KMS-11 (cell line): Measurements from ENCODE around the gene ZFAND3.

Experiments
- H2AFZ ChIP-seq: fragments of 200-600 bp; sonication (generic); 2 replicates; pipeline ENCODE4 v1.6.1; 2016; ENCODE audit warnings: antibody characterized with exemption, mixed run types, low read depth
- H3K27ac ChIP-seq: fragments of 200-600 bp; sonication (generic); 2 replicates; pipeline ENCODE4 v1.6.1; 2016; ENCODE audit warnings: mild to moderate bottlenecking, mixed run types
- H3K27me3 ChIP-seq: fragments of 200-600 bp; sonication (generic); 2 replicates; pipeline ENCODE4 v1.6.1; 2017; ENCODE audit warnings: mild to moderate bottlenecking, low read depth, mixed run types, moderate library complexity; ENCODE audit not compliant: insufficient read depth
- H3K36me3 ChIP-seq: fragments of 200-600 bp; sonication (generic); 2 replicates; pipeline ENCODE4 v1.6.1; 2017; ENCODE audit warnings: mild to moderate bottlenecking, mixed run types; ENCODE audit not compliant: insufficient read depth
- H3K4me1 ChIP-seq: fragments of 200-600 bp; sonication (generic); 2 replicates; pipeline ENCODE4 v1.6.1; 2016; ENCODE audit warnings: mild to moderate bottlenecking, low read depth, mixed run types; ENCODE audit not compliant: poor library complexity, severe bottlenecking
- H3K4me2 ChIP-seq: fragments of 200-600 bp; sonication (generic); 2 replicates; pipeline ENCODE4 v1.7.0; 2016; ENCODE audit warnings: mild to moderate bottlenecking, mixed run types
- H3K4me3 ChIP-seq: fragments of 200-600 bp; sonication (generic); IDR thresholded peaks from 2 replicates; pipeline ENCODE4 v1.6.1; 2017; ENCODE audit warnings: low read depth, low read length, mixed read lengths; ENCODE audit not compliant: insufficient read depth
- H3K79me2 ChIP-seq: fragments of 200-600 bp; sonication (generic); 2 replicates; pipeline ENCODE4 v1.6.1; 2016; ENCODE audit warnings: low read depth, mixed run types; ENCODE audit not compliant: insufficient read depth
- H3K9ac ChIP-seq: fragments of 200-600 bp; sonication (generic); 2 replicates; pipeline ENCODE4 v1.6.1; 2016; ENCODE audit warnings: mild to moderate bottlenecking, mixed run types
- H4K20me1 ChIP-seq: fragments of 200-600 bp; sonication (generic); 2 replicates; pipeline ENCODE4 v1.6.1; 2016; ENCODE audit warnings: mild to moderate bottlenecking, mixed run types; ENCODE audit not compliant: insufficient read depth
- TF ChIP-seq, protein P1 (sequence below): fragments of 200-600 bp; sonication (generic); conservative IDR thresholded peaks from 2 replicates; pipeline ENCODE4 v1.6.1; 2017; ENCODE audit warnings: low read depth, mild to moderate bottlenecking, antibody characterized with exemption, low read length, moderate library complexity, mixed read lengths

The ZFAND3 gene

DNA sequence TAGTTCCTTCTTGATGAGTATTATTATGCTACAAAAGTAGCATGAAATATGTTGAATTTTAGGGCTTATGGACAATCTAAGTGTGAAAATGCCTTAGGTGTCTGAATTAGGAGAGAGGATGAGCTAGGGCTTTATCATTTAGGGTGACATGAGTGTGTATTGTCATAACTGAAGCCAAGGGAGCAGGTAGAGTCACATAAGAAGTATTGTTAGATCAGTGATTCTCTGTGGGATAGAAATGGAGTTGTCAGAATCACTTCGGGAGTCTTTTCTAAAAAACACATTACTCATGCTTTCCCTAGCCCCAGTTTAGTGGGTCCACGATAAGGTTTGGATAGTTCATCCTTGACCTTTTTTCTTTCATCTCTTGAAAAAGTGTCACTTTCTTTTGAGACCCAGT, 16.4 kb downstream of the ZFAND3 start:
- no peaks in the 10 kb centered on the region for H3K36me3 ChIP-seq
- H3K4me1 ChIP-seq, result peaks cover 23% of the 10 kb centered on the region
- H2AFZ ChIP-seq, result no peak overlapping the region
- H4K20me1 ChIP-seq, result 0 out of 2 replicates have a peak, but pooled peaks cover 3% of the 10 kb centered on the region
- H3K27ac ChIP-seq, result no peak overlapping the region
- peaks cover 38% of the 10 kb centered on the region for H3K79me2 ChIP-seq
- TF ChIP-seq, protein P1, sequence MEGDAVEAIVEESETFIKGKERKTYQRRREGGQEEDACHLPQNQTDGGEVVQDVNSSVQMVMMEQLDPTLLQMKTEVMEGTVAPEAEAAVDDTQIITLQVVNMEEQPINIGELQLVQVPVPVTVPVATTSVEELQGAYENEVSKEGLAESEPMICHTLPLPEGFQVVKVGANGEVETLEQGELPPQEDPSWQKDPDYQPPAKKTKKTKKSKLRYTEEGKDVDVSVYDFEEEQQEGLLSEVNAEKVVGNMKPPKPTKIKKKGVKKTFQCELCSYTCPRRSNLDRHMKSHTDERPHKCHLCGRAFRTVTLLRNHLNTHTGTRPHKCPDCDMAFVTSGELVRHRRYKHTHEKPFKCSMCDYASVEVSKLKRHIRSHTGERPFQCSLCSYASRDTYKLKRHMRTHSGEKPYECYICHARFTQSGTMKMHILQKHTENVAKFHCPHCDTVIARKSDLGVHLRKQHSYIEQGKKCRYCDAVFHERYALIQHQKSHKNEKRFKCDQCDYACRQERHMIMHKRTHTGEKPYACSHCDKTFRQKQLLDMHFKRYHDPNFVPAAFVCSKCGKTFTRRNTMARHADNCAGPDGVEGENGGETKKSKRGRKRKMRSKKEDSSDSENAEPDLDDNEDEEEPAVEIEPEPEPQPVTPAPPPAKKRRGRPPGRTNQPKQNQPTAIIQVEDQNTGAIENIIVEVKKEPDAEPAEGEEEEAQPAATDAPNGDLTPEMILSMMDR, result no peak
- no peak overlapping the region for H3K9ac ChIP-seq
- H3K27me3 ChIP-seq, result no peaks in the 10 kb centered on the region
- H3K4me2 ChIP-seq, result no peak overlapping the region
- H3K4me3 ChIP-seq, result no peak overlapping the region

DNA sequence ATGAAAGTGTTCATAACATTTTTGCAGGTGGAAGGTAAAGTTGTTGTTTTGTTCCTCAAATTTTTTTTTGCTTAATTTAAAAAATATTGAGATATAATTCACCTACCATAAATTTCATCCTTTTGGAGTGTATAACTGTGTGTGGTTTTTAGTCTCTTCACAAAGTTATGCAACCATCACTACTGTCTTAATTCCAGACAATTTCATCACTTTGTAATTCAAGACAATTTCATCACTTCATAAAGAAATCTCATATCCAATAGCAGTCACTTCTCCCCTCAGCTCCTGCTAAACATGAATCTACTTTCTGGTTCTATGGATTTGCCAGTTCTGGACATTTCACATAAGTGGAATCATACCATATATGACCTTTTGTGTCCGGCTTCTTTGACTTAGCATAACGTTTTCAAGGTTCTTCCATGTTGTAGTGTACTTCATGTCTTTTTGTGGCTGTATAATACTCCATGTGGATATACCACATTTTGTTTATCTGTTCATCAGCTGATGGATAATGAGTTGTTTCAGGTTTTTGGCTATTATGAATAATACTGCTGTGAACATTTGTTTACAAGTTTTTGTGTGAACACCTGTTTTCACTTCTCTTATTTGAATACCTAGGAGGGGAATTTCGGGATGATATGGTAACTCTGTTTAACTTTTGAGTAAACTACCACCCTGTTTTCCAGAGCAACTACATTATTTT, 18.8 kb downstream of the ZFAND3 start:
- Histone ChIP-seq H2AFZ (no peak overlapping the region), H3K27me3 (no peaks in the 10 kb centered on the region), H3K4me1 (peaks cover 33% of the 10 kb centered on the region), H3K4me3 (no peak overlapping the region), H3K9ac (no peak overlapping the region), H3K27ac (no peak overlapping the region), H3K4me2 (no peak overlapping the region), H3K36me3 (no peaks in the 10 kb centered on the region), H4K20me1 (0 out of 2 replicates have a peak, but pooled peaks cover 3% of the 10 kb centered on the region), H3K79me2 (peaks cover 50% of the 10 kb centered on the region)
- TF ChIP-seq, protein P1, result no peak

DNA sequence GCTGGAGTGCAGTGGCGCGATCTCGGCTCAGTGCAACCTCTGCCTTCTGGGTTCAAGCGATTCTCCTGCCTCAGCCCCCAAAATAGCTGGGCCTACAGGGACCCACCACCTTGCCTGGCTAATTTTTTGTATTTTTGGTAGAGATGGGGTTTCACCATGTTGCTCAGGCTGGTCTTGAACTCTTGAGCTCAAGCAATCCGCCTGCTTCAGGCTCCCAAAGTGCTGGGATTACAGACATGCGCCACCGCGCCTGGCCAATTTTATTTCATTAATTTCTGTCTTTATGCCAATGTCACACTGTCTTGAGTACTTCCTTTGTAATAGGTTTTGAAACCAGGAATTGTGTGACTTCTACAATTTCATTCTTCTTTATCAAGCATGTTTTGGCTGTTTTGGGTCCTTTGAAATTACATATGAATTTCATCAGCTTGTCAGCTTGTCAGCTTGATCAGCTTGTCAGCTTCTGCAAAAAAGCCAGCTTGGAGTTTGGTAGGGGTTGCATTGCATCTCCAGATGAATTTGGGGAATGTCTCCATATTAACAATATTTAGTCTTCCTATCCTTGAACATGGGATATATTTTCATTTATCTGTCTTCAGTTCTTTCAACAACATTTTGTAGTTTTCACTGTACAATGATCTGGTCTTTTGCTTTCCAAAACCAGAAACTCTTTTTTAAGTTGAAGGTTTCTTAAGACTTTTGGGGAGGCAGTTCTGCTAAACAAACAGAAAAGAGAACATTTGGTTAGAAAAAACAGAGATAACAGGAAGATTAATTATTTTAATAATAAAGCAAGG, 20.8 kb downstream of the ZFAND3 start:
- H3K4me1 ChIP-seq, result peaks cover 34% of the 10 kb centered on the region
- peak overlapping the region; percentile 57; the same call in 1 of the 2 replicates for H3K4me2 ChIP-seq
- H3K27me3 ChIP-seq, result no peaks in the 10 kb centered on the region
- peaks cover 44% of the 10 kb centered on the region for H3K79me2 ChIP-seq
- 0 out of 2 replicates have a peak, but pooled peaks cover 3% of the 10 kb centered on the region for H4K20me1 ChIP-seq
- no peak overlapping the region for H3K9ac ChIP-seq
- no peak overlapping the region for H3K4me3 ChIP-seq
- TF ChIP-seq, protein P1, result no peak
- H3K27ac ChIP-seq, result peak overlapping the region; percentile 37; the same call in 1 of the 2 replicates
- H2AFZ ChIP-seq, result no peak overlapping the region
- H3K36me3 ChIP-seq, result no peaks in the 10 kb centered on the region

DNA sequence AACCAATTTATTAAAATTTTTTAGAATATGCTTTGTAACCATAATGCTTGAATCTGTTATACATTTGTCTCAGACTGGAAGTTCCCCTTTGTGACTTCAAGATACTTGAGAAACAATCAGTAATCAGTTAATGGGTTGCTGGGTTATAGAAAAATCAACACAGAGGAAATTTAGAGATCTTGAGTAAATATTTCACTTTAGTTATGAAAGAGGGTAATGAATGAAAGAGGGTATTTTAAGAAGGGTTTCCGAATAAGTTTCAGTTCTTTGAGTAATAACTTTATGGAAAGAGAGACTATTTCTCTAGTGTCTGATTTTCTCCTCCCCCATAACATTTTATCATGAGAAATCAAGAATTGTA, 21.4 kb downstream of the ZFAND3 start:
- H3K27ac ChIP-seq, result peak overlapping the region; percentile 37; the same call in 1 of the 2 replicates
- H3K27me3 ChIP-seq, result no peaks in the 10 kb centered on the region
- no peak overlapping the region for H3K4me3 ChIP-seq
- 0 out of 2 replicates have a peak, but pooled peaks cover 3% of the 10 kb centered on the region for H4K20me1 ChIP-seq
- no peak overlapping the region for H3K9ac ChIP-seq
- H3K4me1 ChIP-seq, result peaks cover 38% of the 10 kb centered on the region
- no peak overlapping the region for H2AFZ ChIP-seq
- H3K36me3 ChIP-seq, result no peaks in the 10 kb centered on the region
- peak overlapping the region; percentile 57 for H3K4me2 ChIP-seq
- H3K79me2 ChIP-seq, result peaks cover 38% of the 10 kb centered on the region
- TF ChIP-seq, protein P1, result no peak
